Dedifferentiated amniotic fluid mesenchymal stem cell (primary cell): ENCODE results near the gene SIGLEC8.
"Not testable (repeated sequence)": the region's sequence is repeated elsewhere in the genome, so short reads cannot be mapped to it uniquely, and the experiment has no call there.

ENCODE experiments used
- DNase-seq: peaks from one replicate; pipeline ENCODE4 v3.0.0-alpha.2; 2016; ENCODE audit errors: extremely low spot score

SIGLEC8 gene

DNA sequence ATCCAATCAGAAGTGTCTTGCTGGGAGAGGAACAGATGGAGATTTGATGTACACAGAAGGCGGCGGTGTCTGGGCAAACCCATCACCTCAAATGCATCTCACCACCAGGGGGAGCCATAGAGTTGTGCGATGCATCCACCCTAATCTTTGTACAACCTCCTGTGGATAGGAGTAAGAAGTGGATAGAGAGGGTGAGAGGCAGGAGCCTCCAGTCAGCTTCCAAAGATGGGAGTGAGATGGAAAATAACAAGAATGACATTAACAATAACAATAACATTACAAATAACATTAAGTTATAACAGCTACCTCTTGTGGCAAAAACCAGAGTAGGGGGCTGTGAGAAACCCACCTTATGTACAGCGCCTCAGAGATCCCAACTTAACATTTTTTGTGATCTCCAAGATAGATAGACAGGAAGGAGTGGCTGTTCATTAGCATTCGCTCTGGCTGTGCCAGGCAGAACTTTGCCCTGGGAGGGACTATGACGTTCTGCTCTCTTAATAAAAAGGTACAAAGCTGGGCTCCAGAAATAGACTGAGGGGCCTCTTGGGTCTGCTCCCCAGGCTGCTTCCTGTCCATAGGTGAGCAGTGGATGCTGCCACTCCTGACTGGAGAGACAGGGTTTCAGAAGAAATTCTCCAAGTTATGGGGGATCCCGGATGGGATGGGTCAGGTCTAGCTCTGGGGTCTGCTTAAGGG lies 14.9 kb upstream of the SIGLEC8 start:
- DNase-seq, result peak; percentile 47

DNA sequence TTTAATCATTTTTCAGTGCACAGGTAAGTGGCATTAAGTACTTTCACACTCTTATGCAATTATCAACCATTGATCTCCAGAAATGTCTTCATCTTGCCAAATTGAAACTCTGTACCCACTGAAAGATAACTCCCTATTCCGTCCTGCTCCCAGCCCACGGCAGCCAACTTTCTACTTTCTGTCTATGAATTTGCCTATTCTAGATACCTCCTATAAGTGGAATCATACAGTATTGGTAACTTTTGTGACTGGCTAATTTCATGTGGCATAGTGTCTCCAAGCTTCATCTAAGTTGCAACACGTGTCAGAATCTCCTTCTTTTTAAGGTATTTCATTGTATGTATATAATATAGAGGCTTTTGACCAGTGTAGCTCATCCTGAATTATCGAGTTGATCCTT lies 14.4 kb upstream of the SIGLEC8 start:
- DNase-seq, result no peak

DNA sequence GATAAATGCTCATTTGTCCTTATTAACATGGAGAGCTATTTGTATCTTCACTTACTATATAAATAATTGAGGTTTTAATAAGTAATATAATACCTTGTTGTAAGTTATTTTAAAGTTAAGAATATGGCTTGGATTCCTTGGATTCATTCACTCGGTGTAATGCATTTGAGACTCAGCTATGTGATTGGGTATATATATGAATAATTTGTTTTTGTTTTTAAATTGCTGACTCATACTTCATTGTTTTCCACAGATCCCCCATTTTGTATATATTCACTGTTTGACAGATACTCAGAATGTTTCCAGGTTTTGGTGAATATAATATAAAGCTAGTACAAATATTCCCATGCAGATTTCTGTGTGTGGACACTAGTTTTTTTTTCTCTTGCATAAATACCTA lies 13.3 kb upstream of the SIGLEC8 start:
- DNase-seq, result no peak

DNA sequence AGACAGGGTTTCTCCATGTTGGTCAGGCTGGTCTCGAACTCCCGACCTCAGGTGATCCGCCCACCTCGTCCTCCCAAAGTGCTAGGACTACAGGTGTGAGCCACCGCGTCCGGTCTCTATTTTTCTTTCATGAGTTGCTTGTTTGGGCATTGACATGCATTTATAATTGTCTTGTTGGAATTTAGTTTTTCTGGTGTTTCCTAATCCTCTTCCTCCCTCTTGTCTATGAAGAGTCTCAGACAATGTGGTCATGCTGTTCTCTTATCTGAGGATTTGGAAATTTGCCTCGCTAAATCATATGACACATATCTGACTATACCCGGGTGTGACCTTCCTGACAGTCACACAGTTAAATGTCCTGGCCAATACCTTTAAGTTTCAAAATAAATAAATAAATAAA lies 12.7 kb upstream of the SIGLEC8 start:
- no peak for DNase-seq

DNA sequence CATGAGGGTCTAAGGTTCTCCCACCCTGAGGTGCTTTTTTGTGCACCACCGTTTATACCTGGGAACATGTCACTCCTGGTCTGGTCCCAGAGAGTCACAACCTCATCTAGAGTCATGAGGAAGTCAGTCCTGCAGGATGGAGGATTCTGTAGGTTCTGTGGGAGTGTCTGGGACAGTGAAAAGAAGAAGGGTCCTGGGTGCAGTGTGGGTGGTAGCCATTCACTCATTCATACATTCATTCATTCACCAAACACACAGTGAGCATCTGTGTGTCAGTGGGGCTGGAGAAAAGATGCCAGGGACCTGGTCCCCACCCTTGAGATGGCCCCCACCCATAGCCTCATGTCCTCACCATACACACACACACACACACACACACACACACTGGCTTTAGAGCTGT lies 11.4 kb upstream of the SIGLEC8 start:
- no peak for DNase-seq

DNA sequence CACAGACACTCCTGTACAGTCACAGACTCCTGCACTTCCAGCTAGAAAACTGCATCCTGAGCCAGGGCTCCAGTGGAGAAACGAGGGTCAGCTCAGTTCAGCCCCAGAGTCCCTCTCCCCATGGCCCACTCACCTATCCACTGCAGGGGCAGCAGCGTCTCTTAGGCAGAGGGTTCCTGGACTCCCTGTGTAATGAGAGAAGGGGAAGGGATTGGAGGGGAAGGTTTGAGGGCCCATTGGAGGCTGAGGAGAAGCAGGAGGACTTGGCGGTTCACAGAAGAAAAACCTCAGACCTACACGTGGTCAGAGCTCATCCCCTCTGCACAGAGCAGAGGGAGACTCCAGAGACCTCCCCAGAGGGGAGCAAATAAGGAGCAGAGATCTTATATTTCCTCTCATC lies 10.9 kb upstream of the SIGLEC8 start:
- DNase-seq, result no peak

DNA sequence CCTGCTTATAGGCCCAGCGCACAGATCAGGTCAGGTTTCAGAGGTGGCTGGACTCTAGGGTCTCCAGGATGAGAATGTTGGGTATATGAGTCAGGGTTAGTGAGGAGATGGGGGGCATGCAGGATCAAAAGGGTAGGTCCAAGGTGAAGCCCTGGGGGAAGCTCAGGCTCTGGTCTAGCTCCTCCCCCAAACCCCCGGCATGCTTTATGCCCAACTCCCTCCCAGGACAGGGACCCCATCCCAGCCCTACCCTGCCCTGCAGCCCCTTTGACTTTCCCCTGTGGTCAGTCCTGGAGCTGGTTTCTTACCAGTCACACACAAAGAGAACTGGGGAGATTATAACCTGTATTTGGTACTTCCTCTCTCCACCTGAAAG lies 10.3 kb upstream of the SIGLEC8 start:
- no peak for DNase-seq

DNA sequence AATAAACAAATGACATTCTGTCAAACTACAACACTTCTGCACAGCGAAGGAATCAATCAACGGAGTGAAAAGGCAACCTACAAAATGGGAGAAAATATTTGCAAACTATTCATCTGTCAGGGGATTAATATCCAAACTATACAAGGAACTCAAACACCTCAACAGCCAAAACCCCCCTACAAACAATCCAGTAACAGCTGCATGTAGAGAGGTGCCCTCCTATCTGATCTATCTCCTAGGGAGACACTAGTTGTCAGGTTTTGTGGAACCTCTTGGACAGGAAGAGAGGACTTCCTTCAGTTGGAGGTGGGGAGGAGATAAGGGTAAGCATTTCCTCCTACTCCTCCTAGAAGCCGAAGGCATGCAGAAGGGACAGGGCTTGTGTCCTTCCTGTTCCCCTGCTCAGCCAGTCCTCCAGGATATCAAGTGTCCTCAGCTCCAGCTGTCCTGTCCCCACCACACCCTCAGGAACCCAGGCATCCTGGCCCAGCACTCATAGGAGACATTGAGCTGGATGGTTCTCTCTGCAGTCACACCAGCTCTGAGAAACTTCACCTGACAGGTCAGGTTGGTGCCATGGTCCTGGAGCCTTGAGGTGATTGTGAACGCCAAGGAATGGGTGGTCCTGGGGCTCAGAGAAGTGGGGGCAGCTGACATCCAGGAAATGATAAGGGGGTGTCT lies 9.8 kb upstream of the SIGLEC8 start:
- DNase-seq, result no peak

DNA sequence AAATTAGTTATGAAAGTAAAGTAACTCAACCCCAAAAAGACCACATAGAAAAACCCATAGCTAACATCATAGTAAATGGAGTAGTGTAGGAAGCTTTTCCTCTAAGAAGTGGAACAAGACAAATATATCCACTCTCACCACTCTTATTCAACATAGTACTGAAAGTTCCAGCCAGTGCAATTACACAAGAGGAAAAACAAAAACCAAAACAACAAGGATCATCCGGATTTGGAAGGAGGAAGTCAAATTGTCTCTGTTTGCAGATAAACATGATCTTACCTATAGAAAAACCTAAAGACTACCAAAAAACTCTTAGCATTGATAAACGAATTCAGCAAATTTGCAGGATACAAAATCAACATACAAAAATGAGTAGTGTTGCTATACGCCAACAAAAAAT lies 8.5 kb upstream of the SIGLEC8 start:
- DNase-seq, result no peak

DNA sequence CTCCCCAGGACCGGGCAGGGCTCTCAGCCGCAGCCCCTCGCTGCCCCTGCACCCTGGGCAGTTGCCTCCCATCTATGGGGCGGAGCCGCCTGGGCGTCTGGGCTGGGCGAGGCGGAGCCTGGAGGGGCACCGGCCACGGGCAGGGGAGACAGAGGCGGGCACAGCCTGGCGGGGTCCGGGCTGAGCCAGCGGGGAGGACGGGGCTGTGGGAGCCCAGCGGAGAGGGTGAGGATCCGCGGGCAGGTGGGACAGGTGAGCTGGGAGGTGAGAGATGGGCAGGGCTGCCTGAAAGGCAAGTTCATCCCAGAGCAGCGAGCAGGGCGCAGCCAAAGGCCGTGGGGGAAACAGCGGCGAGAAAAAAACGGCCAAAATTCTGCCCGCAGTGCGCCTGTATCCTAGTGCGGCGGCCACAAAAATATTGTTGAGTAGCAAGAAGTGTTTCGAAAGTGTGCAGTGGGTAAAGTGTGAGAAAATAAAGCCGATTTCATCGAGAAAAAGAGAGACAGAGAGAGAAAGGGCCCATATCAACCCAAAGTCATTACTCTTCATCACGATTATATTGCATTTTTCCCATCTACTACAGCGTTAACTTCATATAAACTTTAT lies 5.8 kb upstream of the SIGLEC8 start:
- not testable (repeated sequence) for DNase-seq

DNA sequence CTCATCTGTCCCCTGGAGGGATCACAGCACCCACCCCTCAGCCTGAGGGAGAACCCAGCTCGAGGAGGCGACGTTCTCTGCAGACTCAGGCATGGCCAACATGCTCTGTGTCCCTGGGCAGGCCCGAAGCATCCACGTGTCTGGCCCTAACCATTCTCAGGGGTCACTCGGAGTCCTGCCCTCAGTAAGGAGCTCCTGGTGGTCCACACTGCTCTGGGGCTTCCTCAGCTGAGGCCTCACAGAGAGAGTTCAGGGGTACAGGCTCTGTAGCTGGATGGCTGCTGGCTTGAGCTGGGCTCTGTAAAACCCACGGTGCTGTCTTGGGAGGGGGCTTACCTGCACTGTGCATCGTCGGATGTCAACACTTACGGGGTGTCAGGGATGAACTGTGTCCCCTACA lies 4.4 kb upstream of the SIGLEC8 start:
- DNase-seq, result no peak

DNA sequence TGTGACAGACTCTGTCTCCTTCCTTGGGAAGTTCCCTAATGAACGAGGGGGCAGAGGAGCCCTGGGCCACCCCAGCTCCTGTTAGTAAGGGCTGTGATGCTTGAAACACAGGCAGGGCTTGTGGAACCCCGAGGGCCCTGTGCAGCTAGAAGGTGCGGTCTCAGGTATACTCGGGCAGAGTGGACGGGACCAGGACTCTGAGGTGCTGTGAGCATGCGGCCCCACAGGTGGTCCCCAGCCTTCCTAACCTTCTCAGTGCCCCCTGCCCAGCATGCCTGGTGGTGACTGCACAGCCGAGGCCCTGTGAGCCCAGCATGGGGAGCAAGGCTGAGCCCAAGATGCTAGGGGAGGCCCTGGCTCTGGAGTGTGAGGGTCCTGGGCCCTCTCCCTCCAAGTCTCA lies 4.0 kb upstream of the SIGLEC8 start:
- no peak for DNase-seq

DNA sequence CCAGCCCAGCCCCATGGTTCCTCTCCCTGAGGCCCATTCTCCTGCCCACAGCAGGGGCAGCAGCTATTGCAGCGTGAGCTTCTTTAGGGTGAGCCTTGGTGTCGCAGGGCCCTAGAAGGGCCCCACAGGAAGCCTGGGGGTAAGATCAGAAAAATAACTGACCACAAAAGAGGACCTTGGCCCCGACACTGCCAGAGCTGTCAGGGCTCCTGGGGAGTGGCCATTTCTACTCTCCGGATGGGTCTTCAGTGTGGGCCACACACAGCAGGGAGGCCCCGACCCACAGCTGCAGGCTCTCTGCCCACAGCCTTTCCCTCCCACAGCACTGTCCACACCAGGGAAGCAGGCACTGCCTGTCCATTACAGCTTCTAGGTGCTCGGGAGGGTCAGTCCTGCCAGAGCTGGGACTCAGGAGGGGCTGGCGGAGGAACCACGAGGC lies 3.5 kb upstream of the SIGLEC8 start:
- DNase-seq, result no peak

DNA sequence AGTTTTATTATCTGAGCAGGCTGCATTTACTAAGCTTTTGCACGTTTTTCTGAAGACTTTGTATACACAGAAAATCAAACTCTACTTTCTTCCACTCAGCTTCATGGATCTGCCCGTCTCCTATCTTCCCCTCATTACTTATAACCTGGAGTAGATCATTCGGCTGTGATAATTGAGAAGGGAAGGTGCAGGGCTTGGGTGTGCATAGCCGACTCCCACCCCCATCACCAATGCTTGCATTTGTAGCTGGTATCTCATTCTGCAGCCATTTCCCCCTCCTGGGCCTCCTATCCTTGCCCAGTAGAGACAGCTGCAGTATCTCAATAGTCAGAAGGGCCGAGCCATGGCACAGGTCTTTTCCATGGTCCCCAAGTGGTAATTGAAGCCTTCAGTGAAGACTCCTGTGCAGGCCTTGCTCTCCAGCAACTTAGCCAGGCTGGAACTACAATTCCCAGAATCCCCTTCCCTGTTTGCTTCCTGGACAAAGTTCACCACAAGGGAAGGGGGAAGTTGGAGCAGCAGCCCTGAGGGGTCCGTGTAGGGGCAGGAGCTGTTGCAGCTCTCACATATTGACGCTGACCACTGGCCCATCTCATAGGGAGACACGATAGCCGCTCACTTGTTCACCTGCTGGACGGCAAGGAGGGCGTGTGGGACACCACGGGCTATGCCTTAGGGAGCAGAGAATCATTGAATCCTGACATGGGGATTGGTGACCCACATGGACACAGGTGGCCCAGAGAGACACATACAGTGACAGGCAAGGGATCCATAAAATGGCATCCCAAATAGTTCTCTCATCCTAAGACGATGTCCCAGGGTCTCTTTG lies 2.1 kb upstream of the SIGLEC8 start:
- DNase-seq, result no peak

DNA sequence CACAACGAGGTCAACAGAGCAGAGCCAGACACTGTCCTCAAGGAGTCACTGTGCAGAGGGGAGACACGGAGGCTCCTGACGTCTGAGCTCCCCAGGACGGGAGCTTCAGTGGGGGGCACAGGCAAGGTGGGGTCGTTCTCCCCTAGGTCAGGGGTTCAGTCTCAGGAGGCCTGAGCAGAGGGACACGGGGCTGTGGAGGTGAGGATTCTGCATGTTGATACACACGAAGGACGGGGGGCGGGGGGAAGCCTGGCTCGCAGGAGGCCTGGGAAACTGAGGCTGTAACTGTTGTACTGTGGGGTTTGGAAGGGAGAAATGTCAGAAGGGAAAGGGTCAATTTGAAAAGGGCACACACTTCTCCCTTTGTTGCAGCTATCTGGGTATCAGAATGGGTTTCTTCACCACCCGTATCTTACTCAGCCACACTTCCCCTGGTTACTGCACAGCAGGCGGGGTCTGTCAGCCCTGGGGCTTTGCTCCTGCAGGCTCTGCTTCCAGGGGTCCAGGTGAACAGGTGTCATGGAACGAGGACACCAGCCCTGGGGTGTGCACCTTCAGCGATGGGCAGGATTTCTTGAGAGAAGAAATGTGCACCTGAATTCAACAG lies 748 bp upstream of the SIGLEC8 start:
- DNase-seq, result no peak

DNA sequence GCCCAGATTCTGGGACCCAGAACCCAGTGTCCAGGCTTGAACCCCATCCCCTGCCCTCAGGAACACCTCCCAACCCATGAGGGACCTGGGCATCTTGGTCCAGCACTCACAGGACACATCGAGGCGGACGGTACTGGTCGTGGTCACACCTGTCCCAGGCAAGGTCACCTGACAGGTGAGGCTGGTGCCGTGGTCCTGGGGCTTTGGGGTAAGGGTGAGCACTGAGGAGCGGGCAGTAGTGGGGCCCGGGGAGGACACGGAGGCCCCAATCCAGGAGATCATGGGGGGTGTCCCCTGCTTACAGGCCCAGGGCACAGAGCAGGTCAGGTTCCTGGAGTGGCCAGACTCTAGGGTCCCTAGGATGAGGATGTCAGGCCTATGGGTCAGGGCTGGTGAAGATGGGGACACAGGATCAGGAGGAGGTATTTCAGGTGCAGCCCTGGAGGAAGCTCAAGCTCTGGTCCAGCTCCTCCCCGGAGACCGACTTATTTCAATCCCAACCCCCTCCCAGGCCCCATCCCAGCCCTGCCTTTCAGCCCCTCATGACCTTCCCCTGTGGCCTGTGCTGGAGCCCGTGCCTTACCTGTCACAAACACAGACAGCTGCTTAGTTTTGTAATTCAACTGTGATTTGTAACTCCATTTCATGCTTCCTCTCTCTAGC lies 772 bp downstream of the SIGLEC8 start:
- no peak for DNase-seq

DNA sequence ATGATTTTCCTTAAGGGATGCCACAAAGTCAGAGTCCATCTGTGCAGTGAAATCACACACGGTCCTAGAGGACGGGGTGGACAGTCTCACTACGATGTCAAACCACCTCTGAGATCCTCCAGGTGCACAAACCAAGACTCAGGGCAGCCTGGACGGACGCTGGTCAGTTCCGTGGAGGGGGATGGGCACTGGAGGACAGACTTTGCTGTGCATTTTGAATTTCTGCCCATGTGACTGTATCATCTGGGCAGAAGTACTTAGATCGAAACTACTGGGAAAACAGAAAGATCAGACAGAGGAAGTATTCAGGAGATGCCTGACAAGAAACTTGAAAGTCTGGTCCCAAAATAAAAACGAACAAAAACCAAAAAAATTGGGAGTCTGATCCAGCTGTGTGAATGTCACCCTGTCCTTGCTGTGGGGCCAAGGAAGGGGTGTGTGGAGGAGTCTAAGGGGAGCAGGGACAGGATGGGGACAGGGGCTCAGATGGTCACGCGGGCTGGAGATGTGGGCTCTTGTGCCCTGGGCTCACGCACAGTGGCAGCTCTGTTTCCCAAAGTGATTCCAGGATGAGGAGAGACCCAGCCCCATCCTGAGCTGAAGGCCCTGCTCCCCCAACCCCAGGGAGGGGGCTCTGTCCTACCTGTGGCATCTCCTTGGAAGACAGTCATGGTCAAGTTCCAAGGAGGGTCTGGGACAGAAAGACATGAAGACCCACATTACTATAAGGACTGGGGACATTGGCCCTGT lies 1.5 kb downstream of the SIGLEC8 start:
- no peak for DNase-seq

DNA sequence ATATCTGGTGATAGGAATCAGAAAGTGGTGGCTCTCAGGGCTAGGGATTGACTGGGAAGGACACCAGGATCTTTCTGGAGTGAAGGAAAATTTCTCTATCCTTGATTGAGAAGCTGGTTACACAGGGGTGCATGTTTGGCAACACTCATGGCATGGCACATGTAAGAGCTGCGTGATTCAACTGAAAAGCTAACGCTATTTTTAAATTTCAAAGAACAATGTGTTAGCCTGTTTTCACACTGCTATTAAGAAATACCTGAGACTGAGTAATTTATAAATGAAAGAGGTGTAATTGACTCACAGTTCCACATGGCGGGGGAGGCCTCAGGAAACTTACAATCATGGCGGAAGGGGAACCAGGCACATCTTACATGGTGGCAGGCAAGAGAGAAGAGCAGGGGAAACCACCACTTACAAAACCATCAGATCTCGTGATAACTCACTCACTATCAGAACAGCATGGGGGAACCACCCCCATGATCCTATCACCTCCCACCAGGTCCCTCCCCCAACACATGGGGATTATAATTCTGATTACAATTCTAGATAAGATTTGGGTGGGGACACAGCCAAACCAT lies 7.4 kb downstream of the SIGLEC8 start:
- DNase-seq, result no peak

DNA sequence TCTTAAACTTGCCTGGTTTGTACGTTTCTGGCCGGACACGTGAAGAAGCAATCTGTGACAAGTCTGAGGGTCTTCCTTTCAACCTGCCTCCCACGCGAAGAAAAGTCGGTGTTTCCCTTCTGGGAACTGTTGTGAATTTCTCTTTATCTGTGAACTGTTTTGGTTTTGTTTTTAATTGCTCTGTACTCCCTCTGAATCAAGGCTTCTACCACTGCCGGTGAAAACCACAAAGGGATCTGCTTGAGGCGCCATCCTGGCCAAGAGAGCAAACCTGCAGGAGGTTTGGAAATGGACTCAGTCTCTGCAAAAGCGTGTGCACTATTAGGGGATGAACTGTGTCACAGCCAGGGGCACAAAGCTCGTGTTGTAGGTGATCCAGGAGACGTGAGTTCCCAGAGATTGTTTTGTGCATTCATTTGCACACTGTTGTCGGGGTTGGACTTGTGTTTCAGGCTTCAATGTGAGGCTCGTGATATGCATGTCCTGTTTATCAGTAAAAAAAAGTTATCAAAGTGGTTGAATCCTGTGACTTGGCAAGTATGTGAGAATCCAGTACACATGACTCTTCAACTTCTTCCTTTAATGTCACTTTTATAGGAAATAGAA lies 9.7 kb downstream of the SIGLEC8 start:
- no peak for DNase-seq

DNA sequence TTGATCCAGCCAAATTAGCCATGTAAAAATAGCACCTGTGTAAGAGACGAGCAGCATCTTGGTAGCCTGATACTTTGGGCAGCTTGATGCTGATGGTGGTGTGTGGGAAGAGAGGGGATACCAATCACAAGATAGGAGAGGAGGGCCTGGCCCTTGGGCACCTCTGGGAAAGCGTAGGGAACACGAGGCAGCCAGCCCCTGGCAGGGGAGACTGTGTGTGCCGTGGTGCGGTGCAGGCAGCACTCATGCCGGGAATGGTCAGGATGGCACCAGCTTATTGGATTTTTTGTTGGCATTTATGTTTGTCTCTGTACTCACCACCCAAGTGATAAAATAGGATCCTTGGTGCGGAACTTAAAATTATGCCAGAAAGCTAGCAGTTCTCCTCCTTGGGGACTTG lies 10.2 kb downstream of the SIGLEC8 start:
- DNase-seq, result no peak
